Effector CD4-positive, alpha-beta T cell (primary cell): Measurements from ENCODE around the gene GHSR. TPM values are rescaled to one million over a fixed set of nuclear protein-coding genes. Genes with fewer than 3 reads are reported as not detected.
A peak's percentile ranks its signal among the peaks of the same experiment; 100 is the strongest.

Source experiments
- DNase-seq: peaks from one replicate; pipeline ENCODE4 v3.0.0-alpha.2; 2020
- total RNA-seq: gene quantifications from one replicate; lab custom pipeline; 2026; lab: John Stamatoyannopoulos, UW

GHSR gene
- not detected for total RNA-seq

GRCh38 chr3:172447611-172448579 is at the start of gene GHSR:
GHSR (minus strand) TSS chr3:172448456; CDS start chr3:172448413, 43 bp downstream.
- DNase-seq, result no peak

- DNase-seq, result peak; percentile 72
Measured at GRCh38 chr3:172490198-172490669, 42.0 kb upstream of the GHSR start.

- DNase-seq, result no peak
Measured at GRCh38 chr3:172478116-172478515, 29.9 kb upstream of the GHSR start.

- no peak for DNase-seq
Measured at GRCh38 chr3:172476347-172476746, 28.1 kb upstream of the GHSR start.

- no peak for DNase-seq
Measured at GRCh38 chr3:172475703-172476102, 27.4 kb upstream of the GHSR start.

- DNase-seq, result no peak
Measured at GRCh38 chr3:172471903-172472302, 23.6 kb upstream of the GHSR start.

GRCh38 chr3:172470588-172470987 is 22.3 kb upstream of the GHSR start:
- DNase-seq, result no peak

GRCh38 chr3:172467170-172467824 is 19.0 kb upstream of the GHSR start:
- DNase-seq, result no peak

- no peak for DNase-seq
Measured at GRCh38 chr3:172466553-172467130, 18.4 kb upstream of the GHSR start.

GRCh38 chr3:172465281-172465680 is 17.0 kb upstream of the GHSR start:
- no peak for DNase-seq

- no peak for DNase-seq
Measured at GRCh38 chr3:172464306-172464705, 16.1 kb upstream of the GHSR start.

GRCh38 chr3:172461530-172462138 is 13.4 kb upstream of the GHSR start:
- no peak for DNase-seq

GRCh38 chr3:172456404-172456803 is 8.1 kb upstream of the GHSR start:
- no peak for DNase-seq

GRCh38 chr3:172454180-172454579 is 5.9 kb upstream of the GHSR start:
- DNase-seq, result no peak

- DNase-seq, result no peak
Measured at GRCh38 chr3:172449466-172450149, 1.4 kb upstream of the GHSR start.

- DNase-seq, result no peak
Measured at GRCh38 chr3:172448661-172449465, 607 bp upstream of the GHSR start.

GRCh38 chr3:172446198-172446597 is 2.1 kb downstream of the GHSR start:
- DNase-seq, result no peak

- DNase-seq, result no peak
Measured at GRCh38 chr3:172444821-172445220, 3.4 kb downstream of the GHSR start.

- no peak for DNase-seq
Measured at GRCh38 chr3:172442606-172443005, 5.7 kb downstream of the GHSR start.

- DNase-seq, result no peak
Measured at GRCh38 chr3:172441581-172441980, 6.7 kb downstream of the GHSR start.

- DNase-seq, result no peak
Measured at GRCh38 chr3:172438186-172438585, 10.1 kb downstream of the GHSR start.
